Measurements from ENCODE around the gene ADGRF3.
"Not testable (repeated sequence)": the region's sequence is repeated elsewhere in the genome, so short reads cannot be mapped to it uniquely, and the experiment has no call there.

Gene ADGRF3

DNA sequence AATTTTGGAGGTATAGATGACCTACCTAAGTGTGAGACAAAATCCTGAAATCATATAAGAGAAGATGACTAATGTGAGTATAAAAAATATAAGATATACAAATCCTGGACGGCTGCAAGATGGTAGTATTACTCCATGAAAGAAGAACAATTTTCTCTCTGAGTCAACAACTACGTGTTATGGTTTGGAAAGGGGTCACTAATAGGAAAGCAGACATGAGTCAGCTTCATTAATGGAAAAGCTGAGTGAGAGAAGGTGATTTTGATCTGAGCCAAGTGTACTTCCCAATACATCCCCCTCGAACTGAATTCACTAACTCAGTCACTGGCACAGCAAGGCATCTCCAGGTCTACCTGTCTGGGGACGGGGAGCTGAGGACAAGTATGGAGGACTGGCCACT, 20.7 kb downstream of the ADGRF3 start:
- ChIA-PET CTCF (no interaction called here), POLR2A (interaction anchor here (1.2 kb wide), 1 partner anchor 81 kb away, joined by 3 read pairs; the partner anchor contains the start of genes HADHA and HADHB)
- TF ChIP-seq NFRKB (IDR thresholded peaks at IDR 0.05) (no peak), LEF1 (IDR thresholded peaks at IDR 0.05; ENCODE audit: borderline replicate concordance) (no peak), FOXA1 (IDR thresholded peaks at IDR 0.05) (no peak), HDGF (IDR thresholded peaks at IDR 0.05; ENCODE audit: borderline replicate concordance) (no peak), L3MBTL2 (conservative IDR thresholded peaks at IDR 0.05) (no peak), CTBP1 (IDR thresholded peaks at IDR 0.05; ENCODE audit: borderline replicate concordance) (no peak)
- TF ChIP-seq, protein P1, sequence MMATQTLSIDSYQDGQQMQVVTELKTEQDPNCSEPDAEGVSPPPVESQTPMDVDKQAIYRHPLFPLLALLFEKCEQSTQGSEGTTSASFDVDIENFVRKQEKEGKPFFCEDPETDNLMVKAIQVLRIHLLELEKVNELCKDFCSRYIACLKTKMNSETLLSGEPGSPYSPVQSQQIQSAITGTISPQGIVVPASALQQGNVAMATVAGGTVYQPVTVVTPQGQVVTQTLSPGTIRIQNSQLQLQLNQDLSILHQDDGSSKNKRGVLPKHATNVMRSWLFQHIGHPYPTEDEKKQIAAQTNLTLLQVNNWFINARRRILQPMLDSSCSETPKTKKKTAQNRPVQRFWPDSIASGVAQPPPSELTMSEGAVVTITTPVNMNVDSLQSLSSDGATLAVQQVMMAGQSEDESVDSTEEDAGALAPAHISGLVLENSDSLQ (IDR thresholded peaks at IDR 0.05): no peak
- no peak for DNase-seq (ENCODE audit: extremely low spot score)

DNA sequence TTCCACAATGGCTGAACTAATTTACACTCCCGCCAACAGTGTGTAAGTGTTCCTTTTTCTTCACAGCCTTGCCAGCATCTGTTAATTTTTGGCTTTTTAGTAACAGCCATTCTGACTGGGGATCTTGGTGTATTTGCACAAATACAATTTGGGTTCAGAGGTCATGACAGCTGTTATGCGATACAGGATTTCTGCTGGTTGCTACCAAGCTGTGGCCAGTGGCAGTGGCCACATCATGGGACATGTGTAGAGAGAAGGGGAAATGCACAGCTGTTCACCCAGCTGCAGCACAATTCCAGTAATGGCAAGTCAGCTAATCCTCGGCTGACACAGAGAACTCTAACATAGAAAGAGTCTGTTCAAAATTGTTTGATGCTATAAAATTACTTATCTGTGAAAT, 21.7 kb downstream of the ADGRF3 start:
- CTCF ChIA-PET: no interaction called here
- TF ChIP-seq, protein P1 (IDR thresholded peaks at IDR 0.05): no peak
- TF ChIP-seq CTBP1 (IDR thresholded peaks at IDR 0.05; ENCODE audit: borderline replicate concordance) (no peak), SUZ12 (IDR thresholded peaks at IDR 0.05) (no peak), L3MBTL2 (conservative IDR thresholded peaks at IDR 0.05) (no peak), FOXA1 (IDR thresholded peaks at IDR 0.05) (no peak), HDGF (IDR thresholded peaks at IDR 0.05; ENCODE audit: borderline replicate concordance) (no peak), FOXM1 (IDR thresholded peaks at IDR 0.05; ENCODE audit: borderline replicate concordance) (no peak), SP1 (IDR thresholded peaks at IDR 0.05) (no peak), ZNF384 (IDR thresholded peaks at IDR 0.05) (no peak), ARNT (IDR thresholded peaks at IDR 0.05) (no peak), BHLHE40 (IDR thresholded peaks at IDR 0.05; ENCODE audit: borderline replicate concordance) (no peak), TARDBP (IDR thresholded peaks at IDR 0.05) (no peak), ELF4 (IDR thresholded peaks at IDR 0.05) (no peak), NFRKB (IDR thresholded peaks at IDR 0.05) (no peak), LEF1 (IDR thresholded peaks at IDR 0.05; ENCODE audit: borderline replicate concordance) (no peak), FOXK2 (IDR thresholded peaks at IDR 0.05) (no peak)
- POLR2A ChIA-PET: no interaction called here
- no peak for DNase-seq (ENCODE audit: extremely low spot score)

DNA sequence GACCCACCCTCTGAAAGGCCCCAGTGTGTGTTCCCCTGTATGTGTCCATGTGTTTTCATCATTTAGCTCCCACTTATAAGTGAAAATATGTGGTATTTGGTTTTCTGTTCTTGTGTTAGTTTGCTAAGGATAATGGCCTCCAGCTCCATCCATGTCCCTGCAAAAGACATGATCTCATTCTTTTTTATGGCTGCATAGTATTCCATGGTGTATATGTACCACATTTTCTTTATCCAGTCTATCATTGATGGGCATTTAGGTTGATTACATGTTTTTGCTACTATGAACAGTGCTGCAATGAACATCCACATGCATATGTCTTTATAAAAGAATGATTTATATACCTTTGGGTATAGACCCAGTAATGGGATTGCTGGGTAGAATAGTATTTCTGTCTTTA, 22.1 kb downstream of the ADGRF3 start:
- CTCF ChIA-PET; DNase-seq (ENCODE audit: extremely low spot score); POLR2A ChIA-PET: not testable (repeated sequence)

DNA sequence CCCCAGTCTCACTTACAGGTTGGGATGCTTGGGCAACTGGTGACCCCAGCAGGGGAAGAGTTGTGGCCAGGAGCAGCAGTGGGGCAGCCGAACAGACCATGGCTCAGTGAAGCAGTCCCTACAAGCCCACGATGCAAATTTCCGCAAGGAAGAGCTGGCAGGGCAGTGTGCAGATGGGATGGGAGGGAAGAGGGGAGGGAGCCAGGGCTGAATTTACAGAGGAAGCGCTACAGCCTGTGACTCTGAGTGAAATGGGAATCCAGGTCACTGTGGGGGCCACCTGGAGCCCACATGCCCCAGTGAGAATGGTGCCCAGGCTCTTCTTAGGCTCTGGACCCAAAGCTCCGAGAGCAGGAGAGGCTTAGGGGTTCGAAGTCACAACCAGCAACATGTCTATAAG, 27.6 kb downstream of the ADGRF3 start:
- no peak for DNase-seq (ENCODE audit: extremely low spot score)
- POLR2A ChIA-PET: interaction anchor here (1.0 kb wide), 1 partner anchor 74 kb away, joined by 5 read pairs; the partner anchor contains the start of genes HADHA and HADHB
- CTCF ChIA-PET: interaction anchor here (0.6 to 1.1 kb wide), 2 partner anchors 95 to 1383 kb away, joined by 3 read pairs; no protein-coding TSS in a partner anchor
- TF ChIP-seq BHLHE40 (IDR thresholded peaks at IDR 0.05; ENCODE audit: borderline replicate concordance) (no peak), HDGF (IDR thresholded peaks at IDR 0.05; ENCODE audit: borderline replicate concordance) (no peak), FOXK2 (IDR thresholded peaks at IDR 0.05) (no peak), NFRKB (IDR thresholded peaks at IDR 0.05) (no peak), SP1 (IDR thresholded peaks at IDR 0.05) (no peak), FOXA1 (IDR thresholded peaks at IDR 0.05) (no peak), ZNF384 (IDR thresholded peaks at IDR 0.05) (no peak), LEF1 (IDR thresholded peaks at IDR 0.05; ENCODE audit: borderline replicate concordance) (no peak), SUZ12 (IDR thresholded peaks at IDR 0.05) (no peak), FOXM1 (IDR thresholded peaks at IDR 0.05; ENCODE audit: borderline replicate concordance) (no peak), TARDBP (IDR thresholded peaks at IDR 0.05) (no peak), L3MBTL2 (conservative IDR thresholded peaks at IDR 0.05) (no peak)

DNA sequence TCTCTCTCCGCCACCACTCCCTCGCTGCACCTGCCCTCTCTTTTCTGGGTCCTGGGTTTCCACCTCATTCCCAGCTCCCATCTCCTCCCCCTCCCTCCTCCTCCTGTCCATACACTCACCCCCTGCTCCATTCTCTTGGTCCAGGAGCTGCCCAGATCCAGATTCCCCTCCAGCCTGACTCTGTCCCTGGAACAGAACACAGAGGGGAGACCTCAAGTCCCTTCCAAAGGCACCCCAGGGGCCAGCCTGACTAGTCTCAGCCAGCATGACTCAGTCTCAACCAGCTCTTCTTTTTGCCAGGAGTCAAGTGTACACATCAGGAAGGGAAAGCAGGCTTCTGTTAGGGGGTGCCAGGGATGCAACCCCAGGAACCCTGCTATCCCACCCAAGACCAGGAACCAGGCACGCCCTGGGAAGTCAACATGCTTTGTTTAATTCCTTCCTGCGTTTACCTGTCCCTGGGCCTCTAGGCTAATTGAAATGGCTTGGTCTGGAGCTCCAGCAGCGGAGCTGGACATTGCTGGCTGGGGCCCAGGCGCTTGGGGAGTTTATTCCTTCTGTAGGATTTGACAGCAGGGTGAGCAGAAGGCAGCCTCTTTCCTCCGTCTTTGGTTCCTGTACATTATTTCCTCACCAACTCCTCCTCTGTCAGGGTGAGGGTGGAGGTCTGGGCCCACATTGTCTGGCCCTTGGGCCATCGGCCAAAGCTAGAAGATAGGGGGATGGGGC, 29.0 kb downstream of the ADGRF3 start:
- DNase-seq (ENCODE audit: extremely low spot score): no peak
- ChIA-PET CTCF (interaction anchor here (0.5 to 0.7 kb wide), 3 partner anchors 13 to 42 kb away, joined by 3 read pairs; no protein-coding TSS in a partner anchor), POLR2A (no interaction called here)
- no peak for TF ChIP-seq BHLHE40 (IDR thresholded peaks at IDR 0.05; ENCODE audit: borderline replicate concordance)
- no peak for TF ChIP-seq L3MBTL2 (conservative IDR thresholded peaks at IDR 0.05)
- TF ChIP-seq, protein P1 (IDR thresholded peaks at IDR 0.05): no peak
- no peak for TF ChIP-seq ARNT (IDR thresholded peaks at IDR 0.05)
- TF ChIP-seq LEF1 (IDR thresholded peaks at IDR 0.05; ENCODE audit: borderline replicate concordance): no peak
- no peak for TF ChIP-seq ZNF384 (IDR thresholded peaks at IDR 0.05)
- TF ChIP-seq CTBP1 (IDR thresholded peaks at IDR 0.05; ENCODE audit: borderline replicate concordance): no peak
- TF ChIP-seq SUZ12 (IDR thresholded peaks at IDR 0.05): no peak
- no peak for TF ChIP-seq HDGF (IDR thresholded peaks at IDR 0.05; ENCODE audit: borderline replicate concordance)
- TF ChIP-seq TARDBP (IDR thresholded peaks at IDR 0.05): no peak
- no peak for TF ChIP-seq FOXA1 (IDR thresholded peaks at IDR 0.05)
- TF ChIP-seq FOXM1 (IDR thresholded peaks at IDR 0.05; ENCODE audit: borderline replicate concordance): no peak
- TF ChIP-seq NFRKB (IDR thresholded peaks at IDR 0.05): no peak
- TF ChIP-seq SP1 (IDR thresholded peaks at IDR 0.05): no peak
- TF ChIP-seq ELF4 (IDR thresholded peaks at IDR 0.05): no peak
- TF ChIP-seq FOXK2 (IDR thresholded peaks at IDR 0.05): no peak

DNA sequence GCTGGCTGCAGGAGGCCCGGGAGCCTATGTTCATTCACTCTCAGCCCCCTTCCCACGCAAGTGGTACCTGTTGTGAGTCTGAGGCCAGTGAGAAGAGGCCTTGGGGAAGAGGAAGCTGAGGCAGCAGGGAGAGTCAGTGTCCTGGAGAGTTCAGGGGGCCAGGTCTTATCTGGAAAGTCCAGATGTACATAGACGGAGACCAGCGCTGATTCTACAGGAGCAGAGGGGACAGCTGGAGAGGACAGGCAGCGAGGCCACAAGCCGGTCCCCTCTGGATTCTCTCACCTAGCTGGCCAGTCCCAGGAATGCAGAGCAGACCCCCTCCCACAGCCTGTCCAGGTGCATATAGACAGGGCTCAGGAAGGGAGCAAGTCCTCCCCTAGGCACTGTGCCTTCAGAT, 29.7 kb downstream of the ADGRF3 start:
- TF ChIP-seq FOXA1 (IDR thresholded peaks at IDR 0.05) (no peak), SP1 (IDR thresholded peaks at IDR 0.05) (no peak), LEF1 (IDR thresholded peaks at IDR 0.05; ENCODE audit: borderline replicate concordance) (no peak), NFRKB (IDR thresholded peaks at IDR 0.05) (no peak), ARNT (IDR thresholded peaks at IDR 0.05) (no peak), BHLHE40 (IDR thresholded peaks at IDR 0.05; ENCODE audit: borderline replicate concordance) (no peak), TARDBP (IDR thresholded peaks at IDR 0.05) (no peak), FOXK2 (IDR thresholded peaks at IDR 0.05) (no peak), ELF4 (IDR thresholded peaks at IDR 0.05) (no peak), HDGF (IDR thresholded peaks at IDR 0.05; ENCODE audit: borderline replicate concordance) (no peak), ZNF384 (IDR thresholded peaks at IDR 0.05) (no peak)
- no peak for DNase-seq (ENCODE audit: extremely low spot score)
- ChIA-PET POLR2A (no interaction called here), CTCF (interaction anchor here (0.7 kb wide), 2 partner anchors 14 to 19 kb away, joined by 3 read pairs; no protein-coding TSS in a partner anchor)
